A673 (cell line): ENCODE data around the gene GAS7. TPM values are rescaled to one million over a fixed set of nuclear protein-coding genes. Genes with fewer than 3 reads are reported as not detected.

Source experiments
- BruUV-seq: library from RNA; stranded (reverse); fragments of 400-500 nt; replicated peaks from 2 replicates; lab custom pipeline; 2021; lab: Mats Ljungman, UMichigan
- CTCF ChIA-PET: fragments of 300-600 bp; sonication (Branson Sonifier 250); formaldehyde crosslinking; loops from one replicate; lab custom pipeline; 2022; ENCODE audit warnings: antibody characterized with exemption; lab: Charles Lee
- POLR2A ChIA-PET: fragments of 300-600 bp; sonication (Branson Sonifier 250); formaldehyde crosslinking; loops from one replicate; lab custom pipeline; 2022; ENCODE audit warnings: antibody characterized with exemption; ENCODE audit not compliant: low non-redundant PET; lab: Charles Lee
- DNase-seq: peaks from one replicate; pipeline ENCODE4 v3.0.0-alpha.2; 2015; ENCODE audit warnings: low spot score
- H3K27ac ChIP-seq: fragments of 200-600 bp; sonication (generic); 2 replicates; pipeline ENCODE4 v1.5.1; 2016; ENCODE audit warnings: mixed run types, low read depth, mild to moderate bottlenecking, mixed read lengths, antibody characterized with exemption, low read length; ENCODE audit not compliant: poor library complexity, severe bottlenecking
- H3K27me3 ChIP-seq: fragments of 200-600 bp; sonication (generic); replicated peaks from 2 replicates; pipeline ENCODE4 v1.6.1; 2017; ENCODE audit warnings: mixed run types, low read depth, mild to moderate bottlenecking, mixed read lengths, antibody characterized with exemption, low read length; ENCODE audit not compliant: insufficient read depth, poor library complexity
- H3K36me3 ChIP-seq: fragments of 200-600 bp; sonication (generic); 2 replicates; pipeline ENCODE4 v1.6.1; 2016; ENCODE audit warnings: mixed run types, mild to moderate bottlenecking, mixed read lengths, antibody characterized with exemption, low read length; ENCODE audit not compliant: insufficient read depth, poor library complexity, severe bottlenecking
- H3K4me1 ChIP-seq: fragments of 200-600 bp; sonication (generic); 2 replicates; pipeline ENCODE4 v1.6.1; 2017; ENCODE audit warnings: mixed run types, mild to moderate bottlenecking, mixed read lengths, antibody characterized with exemption, low read length; ENCODE audit not compliant: insufficient read depth, poor library complexity, severe bottlenecking
- H3K4me3 ChIP-seq: fragments of 200-600 bp; sonication (generic); 2 replicates; pipeline ENCODE4 v1.5.1; 2016; ENCODE audit warnings: low read depth, mixed run types, mild to moderate bottlenecking, mixed read lengths, low read length; ENCODE audit not compliant: poor library complexity, severe bottlenecking
- H3K9me3 ChIP-seq: fragments of 200-600 bp; sonication (generic); 2 replicates; pipeline ENCODE4 v1.6.1; 2016; ENCODE audit warnings: mixed run types, low read depth, mild to moderate bottlenecking, mixed read lengths, antibody characterized with exemption, low read length; ENCODE audit not compliant: poor library complexity, severe bottlenecking
- CTCF ChIP-seq: fragments of 300-800, 200-600 bp; sonication (generic); conservative IDR thresholded peaks from 2 replicates; pipeline ENCODE4 v1.5.1; 2017; ENCODE audit warnings: low read depth, mild to moderate bottlenecking, antibody characterized with exemption, low read length, moderate library complexity, mixed read lengths
- EZH2 ChIP-seq: fragments of 200-600 bp; sonication (generic); IDR thresholded peaks from 2 replicates; pipeline ENCODE4 v1.6.1; 2017; ENCODE audit warnings: borderline replicate concordance, low read depth, mild to moderate bottlenecking, mixed read lengths, antibody characterized with exemption, low read length; ENCODE audit not compliant: poor library complexity, severe bottlenecking
- intact Hi-C: fragments of 100-400 bp; cut with micrococcal nuclease; formaldehyde crosslinking; loops from one replicate; pipeline ENCODE4 v1.10.0; 2022; ENCODE audit not compliant: unreplicated experiment
- total RNA-seq: library from RNA; stranded (reverse); gene quantifications from 2 replicates; pipeline ENCODE4 v1.2.3, GENCODE V29; 2021

Gene GAS7
- total RNA-seq, 1 experiment from 2014 or later: 2.3 TPM

GRCh38 chr17:10125531-10126275 lies 72.7 kb downstream of the GAS7 start:
- POLR2A ChIA-PET: no interaction called here
- TF ChIP-seq EZH2 (no peak), CTCF (no peak)
- CTCF ChIA-PET: no interaction called here
- Histone ChIP-seq H3K27me3 (no peaks in the 10 kb centered on the region), H3K27ac (no peak overlapping the region), H3K4me3 (no peak overlapping the region), H3K36me3 (no peaks in the 10 kb centered on the region), H3K9me3 (no peaks in the 10 kb centered on the region), H3K4me1 (peaks cover 7% of the 10 kb centered on the region)
- intact Hi-C loops: no loop called here
- BruUV-seq: no TSS peak
- DNase-seq: no peak

GRCh38 chr17:10123093-10123492 lies 75.3 kb downstream of the GAS7 start:
- Histone ChIP-seq H3K4me3 (no peak overlapping the region), H3K27me3 (no peaks in the 10 kb centered on the region), H3K27ac (no peak overlapping the region), H3K36me3 (no peaks in the 10 kb centered on the region), H3K9me3 (no peaks in the 10 kb centered on the region), H3K4me1 (peaks cover 32% of the 10 kb centered on the region)
- intact Hi-C loops: no loop called here
- ChIA-PET POLR2A (no interaction called here), CTCF (no interaction called here)
- TF ChIP-seq EZH2: no peak
- TF ChIP-seq CTCF: no peak
- no peak for DNase-seq
- no TSS peak for BruUV-seq

- H3K36me3 ChIP-seq: no peaks in the 10 kb centered on the region
- CTCF ChIA-PET: interaction anchor here (0.5 kb wide), 1 partner anchor 15 kb away, joined by 16 read pairs; no protein-coding TSS in a partner anchor
- H3K9me3 ChIP-seq: no peaks in the 10 kb centered on the region
- intact Hi-C loops: no loop called here
- H3K27ac ChIP-seq: no peak overlapping the region
- POLR2A ChIA-PET: no interaction called here
- H3K27me3 ChIP-seq: no peaks in the 10 kb centered on the region
- no peak for DNase-seq
- BruUV-seq: no TSS peak
- TF ChIP-seq CTCF (no peak), EZH2 (no peak)
- no peak overlapping the region for H3K4me3 ChIP-seq
- H3K4me1 ChIP-seq: peaks cover 40% of the 10 kb centered on the region
Measured at GRCh38 chr17:10121971-10122707, 76.3 kb downstream of the GAS7 start.
